Ishikawa (cell line): ENCODE results near the gene ACTR3.

ENCODE experiments used
- CEBPB ChIP-seq: IDR thresholded peaks from 2 replicates; pipeline ENCODE4 v1.6.1; 2012
- CREB1 ChIP-seq: IDR thresholded peaks from 2 replicates; pipeline ENCODE4 v1.6.1; 2012; ENCODE audit warnings: low read depth
- EGR1 ChIP-seq: IDR thresholded peaks from 2 replicates; pipeline ENCODE4 v1.6.1; 2012
- EP300 ChIP-seq: IDR thresholded peaks from 2 replicates; pipeline ENCODE4 v1.6.1; 2012; ENCODE audit warnings: borderline replicate concordance
- FOXM1 ChIP-seq: IDR thresholded peaks from 2 replicates; pipeline ENCODE4 v1.6.1; 2012; ENCODE audit warnings: low read depth, borderline replicate concordance
- MAX ChIP-seq: IDR thresholded peaks from 2 replicates; pipeline ENCODE4 v1.6.1; 2012
- NFIC ChIP-seq: IDR thresholded peaks from 2 replicates; pipeline ENCODE4 v1.6.1; 2012
- RAD21 ChIP-seq: IDR thresholded peaks from 2 replicates; pipeline ENCODE4 v1.6.1; 2012; ENCODE audit warnings: low read depth
- REST ChIP-seq: IDR thresholded peaks from 2 replicates; pipeline ENCODE4 v1.6.1; 2012; ENCODE audit warnings: low read depth, mild to moderate bottlenecking
- TAF1 ChIP-seq: IDR thresholded peaks from 2 replicates; pipeline ENCODE4 v1.6.1; 2012; ENCODE audit warnings: low read depth, mild to moderate bottlenecking
- TCF12 ChIP-seq: IDR thresholded peaks from 2 replicates; pipeline ENCODE4 v1.6.1; 2012; ENCODE audit warnings: low read depth
- TEAD4 ChIP-seq: IDR thresholded peaks from 2 replicates; pipeline ENCODE4 v1.6.1; 2012
- YY1 ChIP-seq: IDR thresholded peaks from 2 replicates; pipeline ENCODE4 v1.6.1; 2012; ENCODE audit warnings: low read depth
- ZBTB7A ChIP-seq: IDR thresholded peaks from 2 replicates; pipeline ENCODE4 v1.6.1; 2012; ENCODE audit warnings: low read depth
- TF ChIP-seq, protein P1 (sequence below): IDR thresholded peaks from 2 replicates; pipeline ENCODE4 v1.6.1; 2012

ACTR3 gene

GRCh38 chr2:113922784-113923183 lies 32.9 kb downstream of the ACTR3 start:
- TF ChIP-seq FOXM1: no peak
- no peak for TF ChIP-seq CEBPB
- no peak for TF ChIP-seq YY1
- no peak for TF ChIP-seq MAX
- no peak for TF ChIP-seq RAD21
- TF ChIP-seq TCF12: no peak
- TF ChIP-seq, protein P1, sequence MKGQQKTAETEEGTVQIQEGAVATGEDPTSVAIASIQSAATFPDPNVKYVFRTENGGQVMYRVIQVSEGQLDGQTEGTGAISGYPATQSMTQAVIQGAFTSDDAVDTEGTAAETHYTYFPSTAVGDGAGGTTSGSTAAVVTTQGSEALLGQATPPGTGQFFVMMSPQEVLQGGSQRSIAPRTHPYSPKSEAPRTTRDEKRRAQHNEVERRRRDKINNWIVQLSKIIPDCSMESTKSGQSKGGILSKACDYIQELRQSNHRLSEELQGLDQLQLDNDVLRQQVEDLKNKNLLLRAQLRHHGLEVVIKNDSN: no peak
- TF ChIP-seq REST: no peak
- TF ChIP-seq CREB1: no peak
- TF ChIP-seq ZBTB7A: no peak
- TF ChIP-seq NFIC: no peak
- TF ChIP-seq TAF1: no peak
- TF ChIP-seq EGR1: no peak
- TF ChIP-seq TEAD4: no peak
- TF ChIP-seq EP300: no peak

DNA sequence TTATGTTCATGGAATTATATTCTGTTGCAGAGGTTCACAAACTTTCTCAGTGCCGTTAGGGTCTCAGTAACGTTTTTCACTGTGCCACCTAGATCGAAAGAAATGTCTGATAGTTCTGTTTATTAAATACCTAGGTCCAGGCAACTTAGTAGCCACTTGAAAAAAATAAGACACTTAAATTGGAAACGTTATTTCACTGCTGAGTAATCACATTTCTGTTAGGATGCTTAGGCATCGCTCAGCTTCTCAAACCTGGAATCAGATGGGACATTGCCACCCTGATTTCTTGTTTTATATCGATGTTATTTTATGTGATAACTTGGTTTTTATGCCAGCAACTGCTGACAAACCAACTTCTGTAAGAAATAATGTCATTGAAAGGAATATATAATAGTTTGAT lies 36.0 kb downstream of the ACTR3 start:
- TF ChIP-seq EP300 (no peak), ZBTB7A (no peak), CEBPB (no peak), REST (no peak), CREB1 (no peak), TEAD4 (no peak), FOXM1 (no peak)
- TF ChIP-seq, protein P1: no peak

DNA sequence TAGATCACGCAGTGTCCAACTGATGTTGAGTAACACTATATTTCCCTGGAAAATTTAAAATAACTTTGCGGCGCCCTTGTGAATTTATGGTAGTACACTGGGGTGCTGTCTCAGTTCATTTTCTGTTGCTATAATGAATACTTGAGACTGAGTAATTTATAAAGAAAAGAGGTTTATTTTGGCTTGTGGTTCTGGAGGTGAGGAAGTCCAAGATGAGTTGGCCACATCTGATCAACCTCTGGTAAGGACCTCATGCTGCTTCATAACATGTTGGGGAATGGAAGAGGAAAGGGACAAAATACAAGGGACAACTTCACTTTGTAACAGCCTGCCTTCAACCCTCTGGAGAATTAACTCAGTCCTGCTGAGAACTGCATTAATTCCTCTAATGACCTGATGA lies 36.4 kb downstream of the ACTR3 start:
- TF ChIP-seq CREB1 (no peak), TEAD4 (no peak), YY1 (no peak), RAD21 (no peak), EGR1 (no peak), TCF12 (no peak), NFIC (no peak), CEBPB (no peak), TAF1 (no peak), ZBTB7A (no peak), MAX (no peak), FOXM1 (no peak), EP300 (no peak)
- TF ChIP-seq, protein P1: no peak

GRCh38 chr2:113930448-113930847 lies 40.6 kb downstream of the ACTR3 start:
- no peak for TF ChIP-seq YY1
- TF ChIP-seq EP300: no peak
- TF ChIP-seq TEAD4: no peak
- no peak for TF ChIP-seq ZBTB7A
- TF ChIP-seq, protein P1: no peak
- no peak for TF ChIP-seq CREB1
- no peak for TF ChIP-seq NFIC
- no peak for TF ChIP-seq TCF12
- no peak for TF ChIP-seq EGR1
- no peak for TF ChIP-seq FOXM1
- no peak for TF ChIP-seq RAD21
- TF ChIP-seq REST: no peak
- no peak for TF ChIP-seq CEBPB
- no peak for TF ChIP-seq MAX
- no peak for TF ChIP-seq TAF1
